Thoracic aorta (tissue), 2 donors: Measurements from ENCODE around the gene SETD3. TPM values are rescaled to one million over a fixed set of nuclear protein-coding genes. Genes with fewer than 3 reads are reported as not detected.

Source experiments
- ATAC-seq: fragments of 150-250 bp; one replicate; pipeline ENCODE4 v1.8.0; 2017; ENCODE audit warnings: low read depth; ENCODE audit not compliant: insufficient number of reproducible peaks, low FRiP score
- DNase-seq: peaks from one replicate; pipeline ENCODE4 v3.0.0-alpha.2; 2020; ENCODE audit warnings: low spot score
- H3K27ac ChIP-seq, 2 donors: fragments of 200-600 bp; sonication (generic); 1 replicate in 1 of 2; 2 replicates in 1 of 2; pipeline ENCODE4 v1.5.1; 2016; ENCODE audit warnings: mild to moderate bottlenecking in 2 of 2, moderate library complexity in 2 of 2
- H3K27me3 ChIP-seq: fragments of 200-600 bp; sonication (generic); replicated peaks from 2 replicates; pipeline ENCODE4 v1.6.0; 2016; ENCODE audit warnings: mild to moderate bottlenecking; ENCODE audit not compliant: insufficient read depth
- H3K36me3 ChIP-seq: fragments of 200-600 bp; sonication (generic); one replicate; pipeline ENCODE4 v1.5.1; 2016
- H3K4me1 ChIP-seq, 2 donors: fragments of 200-600 bp; sonication (generic); 1 replicate in 1 of 2; 2 replicates in 1 of 2; pipeline versions ENCODE4 v1.5.1 to v1.6.0; 2016; ENCODE audit warnings: low read depth in 2 of 2, mild to moderate bottlenecking in 1 of 2; ENCODE audit not compliant: control insufficient read depth in 1 of 2
- H3K4me3 ChIP-seq: fragments of 200-600 bp; sonication (generic); 2 replicates; pipeline ENCODE4 v1.5.1; 2016; ENCODE audit warnings: mild to moderate bottlenecking
- H3K9me3 ChIP-seq: fragments of 200-600 bp; sonication (generic); 2 replicates; pipeline ENCODE4 v1.5.1; 2016
- CTCF ChIP-seq: fragments of 200-600 bp; sonication (generic); IDR thresholded peaks from one replicate; pipeline ENCODE4 v1.5.1; 2019; ENCODE audit warnings: antibody characterized with exemption
- total RNA-seq, 2 donors: library from RNA; depleted of rRNA; stranded (reverse); fragments of >200 nt; gene quantifications; one replicate each; pipeline versions ENCODE4 v1.1.0 to v1.2.3, GENCODE V29; 2016

Gene SETD3
- total RNA-seq, 2 donors from 2014 or later = 70.8 to 76.8 TPM

GRCh38 chr14:99518441-99519346 is 38.0 kb upstream of the SETD3 start:
- ATAC-seq = no peak

GRCh38 chr14:99517643-99518381 is 37.2 kb upstream of the SETD3 start:
- ATAC-seq (no peak), DNase-seq (no peak)
- Histone ChIP-seq H3K9me3 (no peaks in the 10 kb centered on the region), H3K27ac (no peak overlapping the region), H3K4me3 (no peak overlapping the region), H3K36me3 (no peaks in the 10 kb centered on the region), H3K27me3 (no peaks in the 10 kb centered on the region), H3K4me1 (no peaks in the 10 kb centered on the region)
- TF ChIP-seq CTCF = no peak

More at GRCh38 chr14:99518441-99519346, 38.0 kb upstream of the SETD3 start:
- no peak overlapping the region for H3K27ac ChIP-seq
- H3K4me3 ChIP-seq = no peak overlapping the region
- no peak for DNase-seq
- no peaks in the 10 kb centered on the region for H3K4me1 ChIP-seq
- peak; percentile 91 for TF ChIP-seq CTCF
- no peaks in the 10 kb centered on the region for H3K27me3 ChIP-seq
- H3K36me3 ChIP-seq = no peaks in the 10 kb centered on the region
- H3K9me3 ChIP-seq = no peaks in the 10 kb centered on the region

GRCh38 chr14:99516871-99517642 is 36.4 kb upstream of the SETD3 start:
- H3K27me3 ChIP-seq = no peaks in the 10 kb centered on the region
- no peak overlapping the region for H3K4me3 ChIP-seq
- DNase-seq (no peak), ATAC-seq (no peak)
- H3K4me1 ChIP-seq = no peaks in the 10 kb centered on the region
- H3K9me3 ChIP-seq = no peaks in the 10 kb centered on the region
- no peak overlapping the region for H3K27ac ChIP-seq
- no peak for TF ChIP-seq CTCF
- H3K36me3 ChIP-seq = no peaks in the 10 kb centered on the region

GRCh38 chr14:99516156-99516870 is 35.7 kb upstream of the SETD3 start:
- no peak overlapping the region for H3K27ac ChIP-seq
- DNase-seq (no peak), ATAC-seq (no peak)
- no peak for TF ChIP-seq CTCF
- no peak overlapping the region for H3K4me3 ChIP-seq
- no peaks in the 10 kb centered on the region for H3K4me1 ChIP-seq
- H3K9me3 ChIP-seq = no peaks in the 10 kb centered on the region
- H3K27me3 ChIP-seq = no peaks in the 10 kb centered on the region
- H3K36me3 ChIP-seq = no peaks in the 10 kb centered on the region
